Stimulated activated CD4-positive, alpha-beta T cell treated with anti-CD3 and anti-CD28 coated beads, Interleukin-4, amount 100 ng/mL, for 4 hours (primary cell): ENCODE measurements around the gene ALOX5AP.

ENCODE experiments used
- DNase-seq, 2 experiments: peaks; one replicate each; pipeline ENCODE4 v3.0.0-alpha.2; 2020

ALOX5AP gene

DNA sequence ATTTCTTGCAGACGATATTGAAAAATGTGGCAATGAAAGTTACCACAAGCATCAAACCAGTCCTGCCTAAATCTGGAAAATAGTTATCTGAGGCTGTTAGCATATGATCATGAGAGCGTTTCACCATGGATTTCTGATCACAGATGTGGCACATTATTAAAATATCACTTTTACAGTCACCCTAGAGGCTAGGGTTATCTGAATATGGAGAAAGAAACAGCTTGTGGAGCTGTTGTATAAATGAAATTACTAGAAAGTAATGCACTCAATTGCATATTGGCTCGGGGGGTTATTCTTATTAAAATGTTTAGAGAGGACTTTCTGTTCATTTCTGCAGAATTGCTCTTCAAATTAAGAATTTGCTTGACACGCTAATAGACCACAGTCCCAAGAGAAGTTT, 35.6 kb downstream of the ALOX5AP start:
- no peak for DNase-seq

DNA sequence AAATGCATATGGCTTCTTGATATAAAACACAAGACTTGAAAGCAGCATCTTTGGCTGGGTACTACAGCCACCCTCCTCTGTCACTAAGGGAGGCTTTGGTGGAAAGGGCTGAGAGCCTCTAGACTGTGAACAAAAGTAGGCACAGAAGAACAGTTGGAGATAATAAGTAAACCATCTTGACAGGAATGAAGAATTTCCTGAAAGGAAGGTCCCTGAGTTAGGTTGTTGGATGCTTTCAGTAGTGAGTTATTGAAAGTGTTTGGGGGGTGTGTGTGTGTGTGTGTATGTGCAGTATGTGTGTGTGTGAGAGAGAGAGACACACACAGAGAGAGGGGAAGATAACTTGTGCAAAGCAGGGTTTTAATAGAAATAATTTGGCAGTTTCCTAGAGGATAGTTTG, 38.2 kb downstream of the ALOX5AP start:
- DNase-seq, result no peak

DNA sequence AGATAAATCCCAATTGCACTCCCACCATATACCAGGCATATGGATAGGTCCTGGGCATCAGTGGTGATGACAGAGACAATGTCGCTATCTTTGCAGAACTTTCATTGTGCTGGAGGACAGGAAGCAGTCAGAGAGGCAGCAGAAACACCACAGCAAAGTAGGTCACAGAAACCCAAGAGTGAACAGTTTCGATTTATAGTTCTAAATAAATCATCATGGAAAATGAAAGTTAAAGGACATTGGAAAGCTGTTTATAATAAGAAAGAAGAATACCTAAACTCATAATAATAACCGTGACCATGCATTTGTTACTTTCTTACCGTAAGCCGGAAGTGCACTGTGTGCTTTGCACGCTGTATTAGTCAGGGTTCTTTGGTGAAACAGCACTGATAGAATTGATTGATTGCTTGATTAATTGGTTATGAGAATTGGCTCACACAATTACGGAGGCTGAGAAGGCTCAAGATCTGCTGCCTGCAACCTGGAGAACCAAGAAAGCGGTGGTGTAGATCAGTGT, 38.9 kb downstream of the ALOX5AP start:
- DNase-seq, result peak in 1 of 2 experiments; percentile 17

DNA sequence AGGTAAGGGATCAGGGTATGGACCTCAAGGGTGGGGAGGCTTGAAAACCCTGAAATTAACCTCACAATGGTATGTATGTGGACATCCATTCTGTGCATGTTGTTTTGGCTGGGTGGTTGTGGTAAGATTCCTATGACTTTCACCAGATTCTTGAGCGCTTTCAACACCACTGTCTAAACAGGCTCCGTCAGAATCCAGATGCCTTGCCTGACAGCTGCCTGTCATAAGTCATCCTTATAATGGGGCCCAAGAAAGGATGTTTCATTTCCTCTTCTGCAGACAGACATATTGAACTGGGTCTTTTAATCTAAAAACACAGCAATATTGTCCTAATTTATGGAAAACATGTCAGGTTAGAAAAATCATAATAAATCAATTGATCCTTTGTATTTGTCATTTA, 41.3 kb downstream of the ALOX5AP start:
- no peak for DNase-seq

DNA sequence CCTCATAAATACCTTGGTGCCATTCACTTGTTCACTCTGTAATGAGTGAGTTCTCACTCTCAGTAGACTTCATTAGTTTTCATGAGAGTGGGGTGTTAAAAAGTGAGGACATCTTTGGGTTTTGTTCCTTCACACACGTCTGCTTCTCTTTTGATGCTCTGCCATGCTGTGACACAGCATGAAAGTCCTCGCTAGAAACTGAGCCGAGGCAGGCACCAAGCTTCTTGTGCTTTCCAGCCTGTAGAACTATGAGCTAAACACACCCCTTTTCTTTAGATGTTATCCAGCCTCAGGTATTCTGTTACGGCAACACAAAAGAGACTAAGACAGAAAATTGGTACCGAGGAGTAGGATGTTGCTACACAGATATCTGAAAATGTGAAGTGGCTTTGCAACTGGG, 43.7 kb downstream of the ALOX5AP start:
- no peak for DNase-seq

DNA sequence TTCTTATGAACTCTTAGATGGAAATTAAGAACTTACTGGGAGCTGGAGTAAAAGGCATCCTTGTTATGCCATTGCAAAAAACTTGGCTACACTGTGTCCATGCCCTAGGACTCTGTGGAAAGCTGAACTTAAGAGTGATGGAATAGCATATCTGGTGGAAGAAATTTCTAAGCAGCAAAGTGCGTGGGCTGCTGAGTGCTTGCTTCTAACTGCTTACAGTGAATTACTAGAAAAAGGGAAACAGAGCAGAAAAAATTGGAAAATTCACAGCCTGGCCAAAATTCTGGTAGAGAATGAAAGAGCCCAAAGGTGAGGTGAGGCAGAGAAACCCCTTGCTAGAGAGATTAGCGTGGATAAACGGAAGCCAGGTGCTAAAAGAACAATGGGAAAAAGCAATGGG, 44.3 kb downstream of the ALOX5AP start:
- no peak for DNase-seq

DNA sequence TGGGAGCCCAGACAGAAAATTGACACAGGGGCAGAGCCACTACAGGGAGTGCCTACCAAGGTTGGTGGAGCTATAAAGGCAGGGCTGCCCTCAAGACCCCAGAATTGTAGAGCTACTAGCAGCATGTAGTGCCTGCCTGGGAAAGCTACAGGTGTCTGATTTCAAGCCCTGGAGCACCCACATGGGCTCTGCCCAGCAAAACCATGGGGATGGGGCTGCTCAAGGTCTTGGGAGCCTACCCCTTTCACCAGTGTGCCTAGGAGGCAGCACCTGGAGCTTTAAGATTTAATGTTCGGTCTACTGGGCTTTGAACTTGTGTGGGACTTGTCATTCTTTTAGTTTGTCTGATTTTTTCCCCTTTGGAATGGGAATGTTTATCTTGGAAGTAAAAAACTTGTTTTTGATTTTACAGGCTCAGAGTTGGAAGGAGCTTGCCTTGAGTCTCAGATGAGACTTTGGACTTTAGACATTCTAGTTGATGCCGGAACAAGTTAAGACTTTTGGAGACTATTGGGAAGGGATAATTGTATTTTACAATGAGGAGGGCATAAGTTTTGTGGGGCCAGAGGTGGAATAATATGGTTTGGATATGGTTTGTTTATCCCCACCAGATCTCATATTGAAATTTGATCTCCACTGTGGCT, 45.1 kb downstream of the ALOX5AP start:
- DNase-seq, result no peak

DNA sequence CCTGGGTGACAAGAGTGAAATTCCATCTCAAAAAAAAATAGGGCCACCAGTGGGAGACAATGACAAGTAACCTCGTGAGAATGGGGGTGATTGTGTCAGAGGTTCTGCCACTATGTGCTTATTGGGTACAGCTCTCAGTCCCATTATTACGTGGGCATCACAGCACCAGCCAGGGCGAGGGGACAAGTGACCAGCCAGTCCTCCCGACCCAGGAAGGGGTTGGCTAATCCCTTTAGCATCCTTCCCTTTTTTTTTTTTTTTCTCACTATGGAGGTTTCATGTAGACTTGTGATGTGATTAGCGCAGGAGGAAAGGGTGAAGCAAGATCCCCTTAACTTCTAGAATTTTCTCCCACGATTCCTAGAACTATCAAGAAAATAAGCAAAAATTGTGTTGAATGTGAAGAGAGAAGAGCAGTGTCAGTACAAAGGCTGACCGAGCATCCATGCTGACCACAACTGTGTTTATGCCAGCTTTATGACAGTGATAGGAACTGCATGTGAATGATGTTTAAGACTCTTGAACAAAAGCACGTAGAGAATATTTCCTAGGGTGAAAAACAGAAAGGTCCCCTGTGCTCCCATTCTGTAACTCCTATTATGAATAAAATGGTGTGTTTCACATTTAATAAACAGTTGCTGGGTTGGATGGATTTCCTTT, 50.0 kb downstream of the ALOX5AP start:
- no peak for DNase-seq

DNA sequence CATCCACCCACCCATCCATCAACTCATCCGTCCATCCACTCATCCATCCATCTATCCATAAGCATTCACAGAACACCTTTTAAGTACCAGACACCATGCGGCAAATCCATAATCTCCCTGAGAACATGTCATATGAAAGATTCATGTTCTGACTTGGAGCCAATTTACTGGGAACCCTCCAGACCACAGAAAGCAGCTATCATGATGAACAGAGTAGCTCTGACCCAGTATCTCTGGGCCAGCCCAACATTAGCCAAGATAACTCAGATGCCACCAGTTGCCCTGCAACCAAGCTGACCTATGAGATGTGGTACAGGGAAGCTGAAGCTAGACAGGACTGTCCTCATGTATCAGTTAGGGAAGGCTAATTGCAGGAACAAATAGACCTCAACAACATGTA, 51.3 kb downstream of the ALOX5AP start:
- no peak for DNase-seq

DNA sequence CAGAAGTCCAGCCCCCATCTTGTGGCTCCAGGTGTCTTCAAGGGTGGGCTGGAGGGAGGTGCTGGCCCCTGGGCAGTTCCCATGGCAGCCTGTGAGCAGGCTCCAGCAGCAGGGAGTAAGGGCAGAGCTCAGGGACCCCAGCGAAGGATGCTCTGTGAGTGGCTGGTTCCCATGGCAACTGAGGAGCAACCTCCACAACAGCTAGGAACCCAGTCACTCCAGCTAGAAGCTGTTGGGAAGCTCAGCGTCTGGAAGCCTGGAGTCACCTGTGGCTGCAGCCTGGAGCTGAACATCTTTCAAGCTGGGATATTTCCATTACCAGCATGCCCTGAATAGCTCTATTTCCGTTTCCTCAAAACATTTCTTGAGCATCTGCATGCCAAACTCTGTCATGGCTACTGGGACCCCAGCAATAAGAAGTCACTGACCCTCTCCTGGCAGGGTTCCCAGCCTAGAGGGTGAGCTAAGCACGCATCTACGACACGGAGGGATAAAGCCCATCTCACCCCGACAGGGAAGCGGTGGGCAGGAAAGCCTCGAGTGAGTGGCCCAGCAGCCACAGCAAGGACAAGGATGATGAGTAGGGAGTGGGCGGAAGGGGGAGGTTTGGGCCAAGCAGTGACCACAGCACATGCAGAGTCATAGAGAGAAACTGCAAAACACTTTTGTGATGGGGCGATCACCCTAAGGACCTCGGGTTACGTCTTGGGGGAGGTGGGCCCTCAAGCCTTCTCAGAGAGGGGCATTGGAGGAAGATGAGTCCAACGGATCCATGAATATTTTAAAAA, 52.6 kb downstream of the ALOX5AP start:
- DNase-seq, result no peak

DNA sequence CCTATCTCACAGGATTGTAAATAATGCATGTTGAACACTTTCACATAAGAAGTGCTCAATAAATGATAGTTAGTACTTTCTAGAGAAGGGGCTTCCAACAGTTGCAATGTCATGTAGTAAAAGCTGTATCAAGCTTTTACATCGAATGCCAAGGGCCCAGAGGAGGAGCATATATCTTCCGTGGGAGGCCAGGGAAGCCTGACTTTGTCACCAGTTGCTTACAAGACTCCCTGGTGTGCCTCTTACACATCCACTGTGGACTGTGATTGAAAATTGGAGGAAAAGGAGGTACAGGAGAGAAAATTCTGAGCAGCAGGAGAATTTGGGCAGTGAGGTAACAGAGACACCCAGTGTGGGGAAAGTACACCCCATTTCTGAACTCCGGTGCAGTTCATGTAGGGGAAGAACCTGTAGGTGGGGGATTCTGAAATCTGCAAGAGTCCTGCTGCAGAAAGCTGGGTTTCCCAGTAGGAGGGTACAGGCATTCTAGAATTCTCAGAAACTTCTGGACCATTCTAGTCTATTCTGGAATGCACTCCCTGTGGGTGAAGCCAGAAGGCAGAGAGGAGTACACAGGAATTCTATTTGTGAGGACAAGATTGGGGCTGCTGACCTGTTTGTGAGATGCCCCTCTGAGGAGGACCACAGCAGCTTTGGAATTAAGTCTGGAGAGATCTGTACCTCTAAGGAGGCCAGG, 54.0 kb downstream of the ALOX5AP start:
- no peak for DNase-seq

DNA sequence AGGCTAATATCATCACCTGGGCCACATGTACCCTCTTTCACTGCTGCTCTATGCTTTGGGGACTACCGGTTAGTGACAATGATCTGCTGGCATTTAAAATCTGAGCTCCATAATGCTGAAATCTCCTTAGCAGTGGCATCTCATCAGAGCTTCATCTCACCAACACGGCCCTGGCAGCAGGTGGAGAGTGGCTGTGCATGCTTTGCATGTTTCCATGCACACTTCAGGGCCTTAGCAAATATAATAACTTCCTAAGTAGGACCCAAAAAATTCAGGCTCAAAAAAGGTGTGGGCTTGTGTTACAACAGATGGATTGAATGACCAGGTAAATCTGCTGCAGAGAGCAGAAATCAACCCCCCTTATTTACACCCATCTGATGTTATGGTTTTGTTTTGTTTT, 55.2 kb downstream of the ALOX5AP start:
- no peak for DNase-seq

DNA sequence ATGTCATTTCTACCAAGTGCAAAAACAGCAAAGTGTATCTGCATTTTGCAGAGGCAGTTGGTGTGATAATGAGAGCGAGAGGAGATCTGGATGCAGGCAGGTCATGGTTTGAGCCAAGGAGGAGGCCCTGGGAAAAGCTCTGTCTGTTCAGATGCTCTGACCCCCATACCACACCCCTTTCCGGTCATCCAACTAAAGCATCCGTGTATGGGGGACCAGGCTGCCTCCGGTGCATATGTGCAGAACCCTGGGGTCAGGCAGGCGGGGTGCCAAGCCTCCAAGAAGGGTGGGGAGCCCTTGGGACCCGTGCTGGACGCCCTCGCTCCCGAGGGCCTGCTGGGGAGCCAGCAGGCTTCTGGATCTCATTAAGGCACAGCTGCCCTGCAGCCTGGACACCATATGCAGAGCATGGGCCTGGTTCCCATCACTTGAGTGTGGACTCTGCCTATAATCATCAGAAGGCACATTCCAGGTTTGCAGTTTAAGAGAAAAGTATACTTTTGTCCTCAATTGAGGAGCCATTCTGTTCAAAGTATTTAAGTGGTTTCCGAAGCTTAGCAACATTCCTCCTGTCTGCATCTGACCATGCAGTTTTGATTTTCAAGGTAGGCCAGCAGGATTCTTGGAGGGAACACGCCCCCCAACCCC, 56.1 kb downstream of the ALOX5AP start:
- no peak for DNase-seq

DNA sequence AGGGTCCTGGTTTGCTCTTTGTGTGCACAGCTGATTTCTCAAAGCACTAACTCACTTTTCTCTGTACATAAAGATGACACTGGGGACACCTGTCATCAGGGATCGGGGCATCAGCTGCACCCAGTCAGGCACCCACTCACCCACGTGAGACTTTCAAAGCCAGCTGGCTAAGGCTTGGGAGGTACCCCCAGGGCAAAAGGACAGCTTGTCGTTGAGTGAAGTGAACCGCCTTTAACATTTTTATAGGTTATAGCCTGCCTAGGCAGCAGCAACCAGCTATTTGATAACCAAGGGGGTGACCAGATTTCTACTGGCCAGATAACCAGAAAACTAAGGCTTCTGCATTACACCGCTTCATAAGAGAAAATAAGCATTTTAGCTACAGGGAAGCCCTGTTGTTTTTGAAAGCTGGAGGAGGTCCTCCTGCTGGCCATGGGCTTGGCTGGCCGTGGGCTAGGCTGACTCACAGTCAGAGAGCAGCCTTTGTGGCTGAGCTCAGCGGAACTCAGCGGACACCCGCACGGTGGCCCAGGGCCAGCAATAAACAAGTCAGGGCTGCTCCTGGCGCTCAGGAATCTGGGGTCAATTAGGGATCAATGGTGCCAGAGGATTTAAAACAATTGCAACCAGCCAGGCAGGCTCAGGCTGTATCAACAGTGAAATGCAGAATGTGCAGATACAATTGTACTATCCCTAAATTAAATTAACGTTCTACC, 57.1 kb downstream of the ALOX5AP start:
- DNase-seq, result no peak

DNA sequence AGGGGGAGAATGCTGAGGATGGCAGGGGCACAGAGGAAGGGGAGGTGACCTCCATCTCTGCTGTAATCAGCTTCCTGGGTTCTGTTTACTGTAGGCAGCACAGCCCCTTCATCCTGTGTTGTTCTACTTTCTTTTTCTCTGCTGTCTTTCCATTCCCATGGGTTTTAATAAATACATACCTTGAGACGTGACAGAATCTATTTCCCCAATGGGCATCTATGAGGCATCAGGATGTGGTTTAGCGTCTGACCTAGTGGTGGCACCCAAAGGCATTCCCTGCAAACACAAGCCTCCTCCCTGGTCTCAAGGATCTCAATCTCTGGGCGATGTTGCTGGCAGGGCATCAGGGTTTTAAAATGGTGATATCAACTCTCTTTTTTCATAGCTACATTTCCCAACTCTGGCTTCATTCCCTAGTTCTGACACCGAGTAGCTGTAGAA, 60.8 kb downstream of the ALOX5AP start:
- no peak for DNase-seq

DNA sequence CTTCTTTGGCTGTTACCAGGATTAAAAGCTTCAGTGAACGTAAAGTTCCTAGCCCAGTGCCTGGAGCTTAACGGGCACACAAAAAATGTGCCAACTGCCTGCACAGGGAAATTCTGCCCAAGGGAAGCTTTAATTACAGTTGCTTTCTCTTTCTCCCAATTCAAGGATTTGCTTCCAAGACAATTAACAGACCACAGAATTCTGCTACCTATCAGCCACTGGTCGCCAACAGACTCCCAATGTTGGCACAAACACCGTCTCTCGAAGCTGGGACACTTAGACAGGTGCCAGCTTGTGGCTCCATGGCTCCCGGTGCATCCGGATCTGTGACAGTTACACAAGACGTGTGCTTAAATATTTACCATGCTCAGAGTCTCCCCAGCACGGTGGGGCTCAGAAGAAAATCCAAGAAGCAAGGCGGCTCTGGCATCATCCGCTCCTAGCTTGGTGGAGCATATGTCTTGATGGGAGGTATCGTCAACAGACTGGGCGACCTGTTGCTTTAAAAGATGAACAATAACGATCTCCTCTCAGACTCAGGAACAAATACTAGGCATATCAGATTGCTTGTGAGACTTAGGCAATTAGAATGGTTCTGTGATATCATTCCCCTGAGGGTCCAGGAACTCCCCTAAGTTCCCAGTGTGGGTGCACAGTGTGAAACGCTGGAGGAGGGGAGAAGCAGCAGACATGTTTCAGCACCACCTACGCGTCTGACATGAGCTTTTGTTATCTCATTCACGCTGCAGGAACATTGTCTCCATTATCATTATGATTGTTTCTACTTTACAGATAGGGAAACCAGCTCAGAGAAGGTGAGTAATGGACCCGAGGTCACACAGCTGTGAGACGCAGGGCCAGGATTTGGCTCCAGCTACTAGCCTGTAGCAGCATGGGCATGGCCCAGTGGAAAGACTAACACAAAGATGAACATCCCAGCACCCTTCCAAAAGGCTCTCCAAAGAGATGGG, 61.6 kb downstream of the ALOX5AP start:
- peak; percentile 21 to 30 for DNase-seq

DNA sequence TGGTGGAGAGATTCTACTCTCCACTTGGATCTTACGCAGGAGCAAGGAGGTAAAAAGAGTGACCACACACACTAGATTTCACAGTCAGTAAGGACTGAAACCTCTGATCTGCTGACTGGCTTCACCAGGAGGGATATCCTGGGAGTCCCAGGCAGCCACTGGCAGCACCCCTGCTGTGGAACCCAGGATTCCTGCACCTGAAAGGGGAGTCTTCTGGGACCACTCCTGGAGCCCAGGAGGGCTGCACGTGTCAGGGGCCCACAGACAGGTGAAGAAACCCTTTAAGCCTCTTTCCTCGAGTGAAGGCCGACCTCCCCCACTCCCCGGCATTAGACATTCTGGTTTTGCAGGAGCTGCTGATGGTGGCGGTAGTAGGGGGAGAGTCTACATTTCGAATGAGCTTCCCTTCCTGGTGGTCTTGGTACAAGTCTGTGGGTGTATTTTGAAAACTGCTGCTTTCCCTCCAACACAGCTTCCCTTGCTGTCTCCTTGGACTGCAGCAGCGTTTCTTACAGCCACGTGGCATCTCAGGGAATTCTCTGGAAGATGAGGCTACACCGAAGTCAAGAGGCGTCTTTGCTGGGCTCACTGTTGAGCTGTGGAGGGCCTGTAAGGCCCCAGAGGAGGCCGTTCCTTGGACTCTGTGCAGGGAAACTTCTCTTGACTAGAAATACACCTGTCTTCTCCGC, 62.6 kb downstream of the ALOX5AP start:
- no peak for DNase-seq

DNA sequence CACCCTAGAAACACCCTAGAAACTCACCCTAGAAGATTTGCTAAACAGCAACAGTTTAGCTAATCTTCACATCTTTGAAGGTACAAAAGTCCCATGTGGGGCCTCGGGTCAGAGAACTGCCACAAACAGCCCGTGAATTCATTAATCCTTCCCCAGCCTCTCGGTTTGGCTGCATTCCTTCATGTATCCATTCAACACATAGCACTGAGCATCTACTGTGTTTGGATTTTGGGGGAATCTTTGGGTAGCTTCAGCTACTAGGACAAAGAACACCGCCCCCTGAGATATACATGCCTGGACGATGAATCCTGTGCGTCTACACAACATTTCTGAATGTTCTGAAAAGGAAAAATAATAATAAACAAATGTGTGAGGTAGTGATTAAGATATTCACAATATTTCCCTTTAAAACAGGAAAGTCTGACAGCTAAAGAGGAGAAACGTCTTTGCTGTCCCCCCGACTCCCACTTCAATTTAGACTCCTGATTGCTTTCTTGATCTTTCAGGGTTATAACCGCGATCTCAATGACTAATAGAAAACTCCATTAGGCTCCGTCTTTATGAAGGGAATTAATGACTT, 63.5 kb downstream of the ALOX5AP start:
- no peak for DNase-seq

DNA sequence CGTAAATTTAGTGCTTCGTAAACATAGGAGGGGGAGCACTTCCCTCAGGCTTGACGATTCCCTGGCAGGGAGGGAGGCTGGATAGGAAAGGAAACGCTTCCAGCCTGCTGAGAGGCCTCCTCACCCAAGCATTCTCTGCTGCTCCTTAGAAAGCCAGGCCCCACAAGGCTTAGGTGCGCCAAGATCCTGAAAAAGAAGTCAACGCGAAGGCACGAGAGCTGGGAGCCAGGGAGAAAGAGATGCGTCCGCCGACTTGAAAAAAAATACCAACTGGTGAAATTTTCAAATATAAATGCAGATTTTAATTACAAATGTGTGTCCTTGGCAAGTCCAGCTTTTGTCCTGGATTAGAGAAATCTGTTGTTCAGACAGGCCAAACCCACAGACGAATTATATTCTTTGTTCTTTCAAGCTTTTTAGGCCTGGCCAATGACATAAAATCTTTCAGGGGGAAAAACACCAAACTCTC, 64.0 kb downstream of the ALOX5AP start:
- no peak for DNase-seq

DNA sequence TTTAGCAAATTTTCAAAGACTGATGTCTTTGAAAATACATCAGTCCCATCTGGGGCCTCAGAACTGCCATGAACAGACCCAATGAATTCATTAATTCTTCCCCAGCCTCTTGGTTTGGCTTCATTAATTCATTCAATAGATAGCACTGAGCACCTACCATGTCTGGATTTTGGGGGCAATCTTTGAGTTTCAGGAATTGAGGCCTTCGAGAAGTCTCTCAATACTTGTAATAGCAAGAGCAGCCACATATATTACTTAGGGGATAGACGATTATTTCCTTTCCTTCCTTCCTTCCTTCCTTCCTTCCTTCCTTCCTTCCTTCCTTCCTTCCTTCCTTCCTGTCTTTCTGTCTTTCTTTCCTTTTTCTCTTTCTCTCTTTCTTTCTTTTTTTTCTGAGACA, 64.8 kb downstream of the ALOX5AP start:
- no peak for DNase-seq
